ENCODE data around the gene FRAS1. TPM values are rescaled to one million over a fixed set of nuclear protein-coding genes. Genes with fewer than 3 reads are reported as not detected.

FRAS1 gene
- polyA plus RNA-seq, 1 donor from 2014 or later = 2.8 TPM

DNA sequence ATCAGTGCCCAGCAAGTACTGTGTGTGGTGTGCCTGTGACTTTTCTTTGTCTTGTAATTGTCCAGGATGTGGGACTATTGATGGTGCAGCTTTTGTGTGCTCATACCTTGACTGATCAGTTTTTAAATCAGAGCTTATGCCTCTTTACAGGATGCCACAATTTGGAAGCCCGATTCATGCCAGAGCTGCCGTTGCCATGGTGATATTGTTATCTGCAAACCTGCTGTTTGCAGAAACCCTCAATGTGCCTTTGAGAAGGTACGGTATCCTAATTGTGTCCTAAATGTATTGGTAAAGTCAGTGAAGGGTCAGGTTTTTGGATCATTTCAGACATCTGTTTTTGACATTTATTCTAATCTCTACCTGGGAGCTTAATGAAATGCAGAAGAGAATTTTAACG is 180.2 kb downstream of the FRAS1 start:
- Histone ChIP-seq H2AFZ (ENCODE audit: low read depth, low read length) (no peak overlapping the region), H3K36me3 (ENCODE audit: insufficient read depth, low read length) (no peaks in the 10 kb centered on the region), H3K4me2 (ENCODE audit: low read length) (no peak overlapping the region), H3K9me2 (ENCODE audit: insufficient read depth, low read length) (no peaks in the 10 kb centered on the region), H3K27me3 (ENCODE audit: insufficient read depth, low read depth, low read length) (no peaks in the 10 kb centered on the region), H3K9ac (ENCODE audit: low read length) (no peak overlapping the region), H3F3A (ENCODE audit: insufficient read depth, low read length, poor library complexity, severe bottlenecking) (no peaks in the 10 kb centered on the region), H3K79me2 (replicated peaks; ENCODE audit: insufficient read depth, low read length) (no peaks in the 10 kb centered on the region), H3K9me3 (ENCODE audit: low read length) (no peaks in the 10 kb centered on the region), H3K27ac (ENCODE audit: low read length) (no peak overlapping the region), H4K20me1 (ENCODE audit: insufficient read depth) (no peaks in the 10 kb centered on the region), H3K4me3 (ENCODE audit: low read length) (no peak overlapping the region)
- TF ChIP-seq RAD21 (conservative IDR thresholded peaks at IDR 0.05) = no peak
- TF ChIP-seq, protein P1, sequence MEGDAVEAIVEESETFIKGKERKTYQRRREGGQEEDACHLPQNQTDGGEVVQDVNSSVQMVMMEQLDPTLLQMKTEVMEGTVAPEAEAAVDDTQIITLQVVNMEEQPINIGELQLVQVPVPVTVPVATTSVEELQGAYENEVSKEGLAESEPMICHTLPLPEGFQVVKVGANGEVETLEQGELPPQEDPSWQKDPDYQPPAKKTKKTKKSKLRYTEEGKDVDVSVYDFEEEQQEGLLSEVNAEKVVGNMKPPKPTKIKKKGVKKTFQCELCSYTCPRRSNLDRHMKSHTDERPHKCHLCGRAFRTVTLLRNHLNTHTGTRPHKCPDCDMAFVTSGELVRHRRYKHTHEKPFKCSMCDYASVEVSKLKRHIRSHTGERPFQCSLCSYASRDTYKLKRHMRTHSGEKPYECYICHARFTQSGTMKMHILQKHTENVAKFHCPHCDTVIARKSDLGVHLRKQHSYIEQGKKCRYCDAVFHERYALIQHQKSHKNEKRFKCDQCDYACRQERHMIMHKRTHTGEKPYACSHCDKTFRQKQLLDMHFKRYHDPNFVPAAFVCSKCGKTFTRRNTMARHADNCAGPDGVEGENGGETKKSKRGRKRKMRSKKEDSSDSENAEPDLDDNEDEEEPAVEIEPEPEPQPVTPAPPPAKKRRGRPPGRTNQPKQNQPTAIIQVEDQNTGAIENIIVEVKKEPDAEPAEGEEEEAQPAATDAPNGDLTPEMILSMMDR (IDR thresholded peaks at IDR 0.05; ENCODE audit: poor library complexity, severe bottlenecking) = no peak
- no peak for TF ChIP-seq EZH2 (IDR thresholded peaks at IDR 0.05; ENCODE audit: borderline replicate concordance, insufficient read depth, low read length, poor library complexity, severe bottlenecking)
- TF ChIP-seq MXI1 (conservative IDR thresholded peaks at IDR 0.05; ENCODE audit: poor library complexity, severe bottlenecking) = no peak
- no peak for TF ChIP-seq TAF1 (IDR thresholded peaks at IDR 0.05; ENCODE audit: low read depth)

DNA sequence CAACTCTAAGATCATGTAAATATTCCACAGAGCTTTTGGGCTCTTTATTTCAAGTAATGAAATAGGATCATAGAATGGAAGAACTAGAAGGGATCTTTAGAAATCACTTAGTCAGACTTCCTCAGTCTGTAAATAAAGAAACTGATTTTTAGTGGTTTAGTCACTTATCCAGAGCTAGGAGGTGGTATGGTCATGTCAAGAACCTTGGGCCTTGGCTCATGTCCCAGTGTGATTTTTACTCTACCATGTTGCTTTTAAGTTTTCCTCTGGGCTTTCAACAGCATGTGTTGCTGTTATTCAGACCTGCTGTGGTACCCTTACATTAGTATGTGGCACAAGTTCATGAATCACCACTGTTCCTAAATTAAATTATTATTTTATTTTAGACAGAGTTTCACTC is 184.9 kb downstream of the FRAS1 start:
- Histone ChIP-seq H3K4me3 (ENCODE audit: low read length) (no peak overlapping the region), H3K4me2 (ENCODE audit: low read length) (no peak overlapping the region), H3K9me2 (ENCODE audit: insufficient read depth, low read length) (no peaks in the 10 kb centered on the region), H3K36me3 (ENCODE audit: insufficient read depth, low read length) (no peaks in the 10 kb centered on the region), H3K27me3 (ENCODE audit: insufficient read depth, low read depth, low read length) (no peaks in the 10 kb centered on the region), H3K9me3 (ENCODE audit: low read length) (no peaks in the 10 kb centered on the region), H3F3A (ENCODE audit: insufficient read depth, low read length, poor library complexity, severe bottlenecking) (no peaks in the 10 kb centered on the region), H3K79me2 (replicated peaks; ENCODE audit: insufficient read depth, low read length) (no peaks in the 10 kb centered on the region), H4K20me1 (ENCODE audit: insufficient read depth) (no peaks in the 10 kb centered on the region), H2AFZ (ENCODE audit: low read depth, low read length) (no peak overlapping the region), H3K27ac (ENCODE audit: low read length) (no peak overlapping the region), H3K9ac (ENCODE audit: low read length) (no peak overlapping the region)
- TF ChIP-seq RAD21 (conservative IDR thresholded peaks at IDR 0.05) (no peak), EZH2 (IDR thresholded peaks at IDR 0.05; ENCODE audit: borderline replicate concordance, insufficient read depth, low read length, poor library complexity, severe bottlenecking) (no peak), TAF1 (IDR thresholded peaks at IDR 0.05; ENCODE audit: low read depth) (no peak), EP300 (conservative IDR thresholded peaks at IDR 0.05; ENCODE audit: poor library complexity, severe bottlenecking) (no peak), POLR2AphosphoS5 (IDR thresholded peaks at IDR 0.05) (no peak), MXI1 (conservative IDR thresholded peaks at IDR 0.05; ENCODE audit: poor library complexity, severe bottlenecking) (no peak), SMC3 (conservative IDR thresholded peaks at IDR 0.05; ENCODE audit: poor library complexity) (no peak)
- TF ChIP-seq, protein P1 (IDR thresholded peaks at IDR 0.05; ENCODE audit: poor library complexity, severe bottlenecking) = no peak
- TF ChIP-seq, protein P2, sequence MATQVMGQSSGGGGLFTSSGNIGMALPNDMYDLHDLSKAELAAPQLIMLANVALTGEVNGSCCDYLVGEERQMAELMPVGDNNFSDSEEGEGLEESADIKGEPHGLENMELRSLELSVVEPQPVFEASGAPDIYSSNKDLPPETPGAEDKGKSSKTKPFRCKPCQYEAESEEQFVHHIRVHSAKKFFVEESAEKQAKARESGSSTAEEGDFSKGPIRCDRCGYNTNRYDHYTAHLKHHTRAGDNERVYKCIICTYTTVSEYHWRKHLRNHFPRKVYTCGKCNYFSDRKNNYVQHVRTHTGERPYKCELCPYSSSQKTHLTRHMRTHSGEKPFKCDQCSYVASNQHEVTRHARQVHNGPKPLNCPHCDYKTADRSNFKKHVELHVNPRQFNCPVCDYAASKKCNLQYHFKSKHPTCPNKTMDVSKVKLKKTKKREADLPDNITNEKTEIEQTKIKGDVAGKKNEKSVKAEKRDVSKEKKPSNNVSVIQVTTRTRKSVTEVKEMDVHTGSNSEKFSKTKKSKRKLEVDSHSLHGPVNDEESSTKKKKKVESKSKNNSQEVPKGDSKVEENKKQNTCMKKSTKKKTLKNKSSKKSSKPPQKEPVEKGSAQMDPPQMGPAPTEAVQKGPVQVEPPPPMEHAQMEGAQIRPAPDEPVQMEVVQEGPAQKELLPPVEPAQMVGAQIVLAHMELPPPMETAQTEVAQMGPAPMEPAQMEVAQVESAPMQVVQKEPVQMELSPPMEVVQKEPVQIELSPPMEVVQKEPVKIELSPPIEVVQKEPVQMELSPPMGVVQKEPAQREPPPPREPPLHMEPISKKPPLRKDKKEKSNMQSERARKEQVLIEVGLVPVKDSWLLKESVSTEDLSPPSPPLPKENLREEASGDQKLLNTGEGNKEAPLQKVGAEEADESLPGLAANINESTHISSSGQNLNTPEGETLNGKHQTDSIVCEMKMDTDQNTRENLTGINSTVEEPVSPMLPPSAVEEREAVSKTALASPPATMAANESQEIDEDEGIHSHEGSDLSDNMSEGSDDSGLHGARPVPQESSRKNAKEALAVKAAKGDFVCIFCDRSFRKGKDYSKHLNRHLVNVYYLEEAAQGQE (IDR thresholded peaks at IDR 0.05; ENCODE audit: borderline replicate concordance) = no peak

Measured in neural cell (in vitro differentiated cells).